RWPE1 (cell line): ENCODE data around the gene FGD4.

Experiments
- CTCF ChIA-PET: fragments of 350-600 bp; sonication (Branson Sonifier 250); formaldehyde crosslinking; extraction: SDS; loops from one replicate; lab custom pipeline; 2021; lab: Yijun Ruan, JAX
- POLR2A ChIA-PET: fragments of 400-600 bp; formaldehyde crosslinking; extraction: SDS; loops from one replicate; lab custom pipeline; 2020; ENCODE audit warnings: antibody characterized with exemption; ENCODE audit not compliant: low non-redundant PET; lab: Yijun Ruan, JAX
- DNase-seq: peaks from one replicate; pipeline ENCODE4 v3.0.0; 2012; ENCODE audit warnings: low spot score
- H3K27ac ChIP-seq: fragments of 450-650 bp; 2 replicates; pipeline ENCODE4 v1.5.1; 2017
- TF ChIP-seq, protein P1 (sequence below): fragments of 450-650 bp; conservative IDR thresholded peaks from 2 replicates; pipeline ENCODE4 v1.5.1; 2017; ENCODE audit warnings: low read depth, mild to moderate bottlenecking

FGD4 gene

GRCh38 chr12:32496946-32497345 is 97.6 kb downstream of the FGD4 start:
- ChIA-PET CTCF (no interaction called here), POLR2A (no interaction called here)
- TF ChIP-seq, protein P1, sequence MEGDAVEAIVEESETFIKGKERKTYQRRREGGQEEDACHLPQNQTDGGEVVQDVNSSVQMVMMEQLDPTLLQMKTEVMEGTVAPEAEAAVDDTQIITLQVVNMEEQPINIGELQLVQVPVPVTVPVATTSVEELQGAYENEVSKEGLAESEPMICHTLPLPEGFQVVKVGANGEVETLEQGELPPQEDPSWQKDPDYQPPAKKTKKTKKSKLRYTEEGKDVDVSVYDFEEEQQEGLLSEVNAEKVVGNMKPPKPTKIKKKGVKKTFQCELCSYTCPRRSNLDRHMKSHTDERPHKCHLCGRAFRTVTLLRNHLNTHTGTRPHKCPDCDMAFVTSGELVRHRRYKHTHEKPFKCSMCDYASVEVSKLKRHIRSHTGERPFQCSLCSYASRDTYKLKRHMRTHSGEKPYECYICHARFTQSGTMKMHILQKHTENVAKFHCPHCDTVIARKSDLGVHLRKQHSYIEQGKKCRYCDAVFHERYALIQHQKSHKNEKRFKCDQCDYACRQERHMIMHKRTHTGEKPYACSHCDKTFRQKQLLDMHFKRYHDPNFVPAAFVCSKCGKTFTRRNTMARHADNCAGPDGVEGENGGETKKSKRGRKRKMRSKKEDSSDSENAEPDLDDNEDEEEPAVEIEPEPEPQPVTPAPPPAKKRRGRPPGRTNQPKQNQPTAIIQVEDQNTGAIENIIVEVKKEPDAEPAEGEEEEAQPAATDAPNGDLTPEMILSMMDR = no peak
- DNase-seq = no peak
- no peak overlapping the region for H3K27ac ChIP-seq

DNA sequence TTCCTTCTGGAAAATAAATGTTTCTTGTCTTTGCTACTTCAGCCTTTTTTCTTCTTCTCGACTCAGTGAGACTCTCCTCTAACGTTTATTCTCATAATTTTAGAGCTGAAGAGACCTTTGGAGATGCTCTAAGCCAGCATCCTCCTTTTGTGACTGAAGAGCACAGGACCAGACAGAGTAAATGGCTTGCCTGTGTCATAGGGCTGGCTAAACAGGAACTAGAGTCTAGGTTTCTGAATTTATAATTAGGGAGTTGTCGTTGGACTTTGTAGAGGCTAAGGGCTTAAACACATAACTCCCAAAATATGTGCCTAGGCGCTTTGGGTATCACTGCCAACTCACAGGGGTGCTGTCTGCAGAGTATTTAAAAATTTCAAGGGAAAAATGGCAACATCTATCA is 98.5 kb downstream of the FGD4 start:
- ChIA-PET POLR2A (no interaction called here), CTCF (no interaction called here)
- TF ChIP-seq, protein P1 = no peak

DNA sequence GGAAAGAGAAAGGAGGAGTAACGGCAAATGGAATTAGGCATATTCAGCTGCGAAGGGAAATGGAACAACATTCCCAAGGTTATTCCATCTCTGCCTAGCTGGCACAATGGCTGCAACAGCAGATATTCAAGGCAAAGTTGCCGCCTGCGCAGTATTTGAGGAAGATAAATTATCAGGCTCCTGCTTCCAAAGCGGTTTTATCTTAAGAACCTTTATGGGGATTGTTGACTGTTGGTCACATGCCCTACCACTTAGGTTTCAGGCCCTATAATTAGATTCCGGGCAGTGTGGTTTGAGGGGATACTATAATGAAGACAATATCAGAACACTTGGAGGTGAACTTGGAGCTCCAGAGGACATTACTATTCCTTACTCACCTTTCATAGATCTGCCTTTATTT is 99.7 kb downstream of the FGD4 start:
- TF ChIP-seq, protein P1 = no peak
- ChIA-PET POLR2A (no interaction called here), CTCF (no interaction called here)
- H3K27ac ChIP-seq = no peak overlapping the region
- no peak for DNase-seq

More for the DNA sequence above, 98.5 kb downstream of the FGD4 start:
- no peak overlapping the region for H3K27ac ChIP-seq
- DNase-seq = no peak

DNA sequence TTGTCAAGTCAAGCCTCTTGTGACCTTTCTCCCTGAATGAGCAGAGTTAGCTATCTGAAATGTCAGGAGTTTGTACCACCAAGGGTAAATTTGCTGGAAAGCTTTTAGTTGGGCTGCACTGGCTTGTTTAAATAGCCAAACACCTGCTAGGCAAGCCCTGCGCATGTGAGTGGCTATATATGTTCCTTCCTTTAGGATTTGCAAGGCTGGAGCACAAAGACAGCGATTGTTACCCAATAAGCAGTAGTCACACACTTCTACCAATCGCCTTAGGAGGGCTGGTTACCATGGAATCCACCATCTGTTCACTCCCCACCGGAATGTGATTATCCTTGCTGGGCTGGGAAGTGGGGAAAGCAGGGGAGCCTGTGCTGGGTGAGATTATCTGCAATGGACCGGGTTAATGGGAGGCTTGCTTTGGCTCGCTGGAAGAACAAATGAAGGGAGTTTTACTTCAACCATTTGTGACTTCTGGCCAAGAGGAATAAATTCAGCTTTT is 102.5 kb downstream of the FGD4 start:
- TF ChIP-seq, protein P1 = no peak
- POLR2A ChIA-PET = no interaction called here
- CTCF ChIA-PET = no interaction called here
- H3K27ac ChIP-seq = peak overlapping the region; percentile 41; the same call in 1 of the 2 replicates
- peak; percentile 32 for DNase-seq

DNA sequence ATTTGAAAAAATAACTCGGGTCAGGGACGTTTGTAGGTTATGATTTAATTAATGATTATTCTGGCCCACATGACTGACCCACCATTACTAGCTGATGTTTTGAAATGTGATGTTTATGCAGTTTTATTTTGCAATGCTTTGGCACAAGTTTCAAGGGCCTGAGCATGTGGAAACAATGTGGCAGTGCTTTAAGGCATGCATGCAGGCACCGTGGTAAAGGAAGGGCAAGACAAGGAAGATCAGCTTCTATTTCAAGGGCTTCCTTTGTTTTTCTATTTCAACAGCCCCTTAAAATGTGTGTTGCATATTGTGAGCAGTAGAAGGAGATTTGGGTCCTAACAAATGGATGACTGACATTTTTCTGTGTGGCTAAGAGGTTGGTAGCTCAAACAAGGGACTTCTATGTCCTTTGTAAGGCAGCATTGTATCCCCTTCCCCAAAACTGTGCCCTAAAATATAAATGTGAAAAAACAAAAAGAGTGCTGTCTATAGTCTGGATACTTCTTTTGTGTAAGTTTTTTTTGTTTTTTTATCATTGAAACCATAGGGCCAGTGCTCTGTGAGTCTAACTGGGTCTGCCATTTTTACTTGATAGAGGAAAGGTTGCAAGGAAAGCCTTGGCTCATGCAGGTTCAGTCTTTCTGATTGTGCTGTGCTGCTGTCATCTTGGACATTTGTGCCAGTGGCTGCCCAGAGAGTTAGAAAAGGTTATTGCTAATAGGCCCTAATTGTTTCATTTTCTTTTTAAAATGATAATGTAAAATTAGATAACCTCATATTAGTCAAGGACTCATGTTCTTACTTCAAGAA is 103.5 kb downstream of the FGD4 start:
- ChIA-PET POLR2A (no interaction called here), CTCF (interaction anchor here (1.1 kb wide), 1 partner anchor 21 kb away, joined by 4 read pairs; no protein-coding TSS in a partner anchor)
- DNase-seq = no peak
- no peak overlapping the region for H3K27ac ChIP-seq
- TF ChIP-seq, protein P1 = no peak

GRCh38 chr12:32503730-32504129 is 104.4 kb downstream of the FGD4 start:
- DNase-seq = no peak
- H3K27ac ChIP-seq = no peak overlapping the region
- TF ChIP-seq, protein P1 = no peak
- POLR2A ChIA-PET = no interaction called here
- CTCF ChIA-PET = no interaction called here
